Measurements from ENCODE around the gene CDC6.

GRCh38 chr17:40297511-40297910 is 9.8 kb downstream of the CDC6 start:
- TF ChIP-seq CTCF (IDR thresholded peaks at IDR 0.05; ENCODE audit: low read depth, low read length) (no peak), MAX (IDR thresholded peaks at IDR 0.05; ENCODE audit: low read depth, low read length) (no peak), POLR2A (IDR thresholded peaks at IDR 0.05; ENCODE audit: extremely low read depth, insufficient read length) (no peak)

Measured in NB4 (cell line).